Measurements from ENCODE around the gene CLEC2L. TPM values are rescaled to one million over a fixed set of nuclear protein-coding genes. Genes with fewer than 3 reads are reported as not detected.

The CLEC2L gene
- total and polyA plus RNA-seq, 2 of the 8 experiments (the other 6 are each of a cell fraction or from before 2014, with no cell fraction given): 0.20 to 1.9 TPM

DNA sequence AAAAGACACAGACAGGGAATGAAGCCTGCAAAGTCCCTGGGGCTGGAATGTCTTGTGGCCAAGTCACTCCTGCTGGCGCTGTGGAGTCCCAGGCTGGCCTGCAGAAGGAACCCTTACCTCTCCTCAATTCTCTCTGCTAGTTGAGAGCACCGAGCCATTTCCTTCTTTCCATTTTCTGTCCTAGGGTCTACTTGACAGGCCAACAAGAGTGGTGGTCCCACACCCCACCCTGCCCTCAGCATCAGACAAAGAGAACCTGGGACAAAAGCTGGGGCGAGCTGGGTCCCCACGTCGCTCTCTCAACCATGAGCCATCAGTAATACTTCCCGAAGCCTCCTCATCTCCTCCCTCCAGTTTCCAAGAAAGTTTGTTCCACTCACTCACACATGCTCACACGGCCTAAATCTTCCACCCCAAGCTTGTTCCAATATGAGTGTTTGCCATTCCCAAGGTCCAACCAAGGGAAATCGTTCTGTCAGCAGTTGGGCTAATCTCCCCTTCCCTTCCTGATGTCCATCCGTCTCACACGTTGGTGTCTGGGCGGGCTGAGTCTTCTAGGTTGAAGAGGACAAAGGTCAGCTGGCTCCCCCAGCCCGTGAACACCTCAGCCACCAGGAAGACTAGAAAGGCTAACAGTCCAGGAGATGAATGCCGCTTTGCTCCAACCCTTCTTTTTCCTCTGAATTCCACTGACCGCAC is 44.3 kb downstream of the CLEC2L start:
- Histone ChIP-seq H2BK12ac (ENCODE audit: low read depth, low read length) (0 out of 2 replicates have a peak overlapping the region, but pooled peaks have one; percentile 17), H2AFZ (ENCODE audit: low read length) (no peak overlapping the region), H3K4me1 (replicated peaks in 1 of 4; ENCODE audit: control insufficient read depth in 3 of 4, insufficient read depth in 4 of 4, low read length in 3 of 4) (peaks cover 0 to 15% (median 4%) of the 10 kb centered on the region in 4 experiments; a peak in 3 of 7 replicates), H3K27me3 (replicated peaks in 1 of 4; ENCODE audit: control insufficient read depth in 3 of 4, extremely low read depth in 1 of 4, insufficient read depth in 3 of 4, low read length in 3 of 4) (no peaks in the 10 kb centered on the region), H3K9ac (replicated peaks in 1 of 4; ENCODE audit: extremely low read depth in 1 of 4, low read depth in 3 of 4, low read length in 3 of 4) (no peak overlapping the region), H3K9me3 (ENCODE audit: insufficient read depth in 2 of 2, low read depth in 1 of 2, low read length in 1 of 2) (no peaks in the 10 kb centered on the region), H3K36me3 (ENCODE audit: control insufficient read depth in 2 of 4, insufficient read depth in 4 of 4, low read length in 3 of 4) (no peaks in the 10 kb centered on the region; a peak in 1 of 8 replicates), H3K27ac (ENCODE audit: low read depth, low read length) (no peak overlapping the region), H3K4me3 (ENCODE audit: extremely low read depth in 1 of 4, insufficient read depth in 2 of 4, low read depth in 3 of 4, low read length in 4 of 4) (no peak overlapping the region), H2BK20ac (ENCODE audit: low read length) (0 out of 2 replicates have a peak overlapping the region, but pooled peaks have one; percentile 27), H2BK120ac (replicated peaks; ENCODE audit: low read depth, low read length) (no peak overlapping the region), H3K23ac (ENCODE audit: insufficient read length) (no peak overlapping the region), H2AK5ac (ENCODE audit: low read depth, low read length) (no peak overlapping the region), H4K91ac (replicated peaks; ENCODE audit: insufficient read length, low read length) (no peak overlapping the region), H3K4me2 (ENCODE audit: insufficient read depth in 1 of 2, low read depth in 2 of 2, low read length in 2 of 2) (no peak overlapping the region), H4K20me1 (replicated peaks in 1 of 2; ENCODE audit: control insufficient read depth in 1 of 2, insufficient read depth in 2 of 2, low read length in 2 of 2) (no peaks in the 10 kb centered on the region), H3K14ac (ENCODE audit: insufficient read length) (no peak overlapping the region), H3K79me1 (ENCODE audit: low read depth, low read length) (no peaks in the 10 kb centered on the region), H3K4ac (replicated peaks; ENCODE audit: insufficient read length, low read depth, low read length) (no peak overlapping the region), H2BK15ac (ENCODE audit: low read length) (peak overlapping the region; percentile 81; the same call in 1 of the 2 replicates), H3K79me2 (ENCODE audit: control insufficient read depth in 1 of 2, insufficient read depth in 2 of 2, low read length in 2 of 2) (no peaks in the 10 kb centered on the region), H3K23me2 (ENCODE audit: low read depth, low read length) (no peaks in the 10 kb centered on the region), H2BK5ac (ENCODE audit: low read depth, low read length) (no peak overlapping the region), H4K5ac (ENCODE audit: insufficient read length, low read depth, low read length) (no peak overlapping the region), H4K8ac (ENCODE audit: extremely low read depth, insufficient read depth, low read length) (no peak overlapping the region), H3K56ac (replicated peaks; ENCODE audit: insufficient read length, low read depth, low read length) (no peak overlapping the region), H3K18ac (ENCODE audit: extremely low read depth, low read length) (no peak overlapping the region)
- FAIRE-seq (no peak), DNase-seq (ENCODE audit: low read depth in 1 of 2, low spot score in 2 of 2) (no peak)
- TF ChIP-seq CBX8 (IDR thresholded peaks at IDR 0.05; ENCODE audit: borderline replicate concordance, low read depth, low read length) (no peak), TCF12 (IDR thresholded peaks at IDR 0.05; ENCODE audit: low read depth, low read length) (no peak), NRF1 (IDR thresholded peaks at IDR 0.05; ENCODE audit: low read depth, low read length) (no peak), RFX5 (IDR thresholded peaks at IDR 0.05; ENCODE audit: borderline replicate concordance, low read depth, low read length) (no peak), CEBPB (IDR thresholded peaks at IDR 0.05; ENCODE audit: low read depth, low read length) (no peak)
- POLR2A ChIA-PET (ENCODE audit: partially characterized antibody): no interaction called here
- WGBS, 2 experiments (ENCODE audit: extremely low coverage in 1 of 2, insufficient coverage in 1 of 2, insufficient read length in 1 of 2, insufficient replicate concordance in 2 of 2, low coverage in 1 of 2, low lambda C conversion rate in 2 of 2, missing lambda C conversion rate in 1 of 2): 90% methylated on average over 14 of the region's 14 CpGs; no CpG with 5 or more reads in 1 of the 2 experiments
- CTCF ChIA-PET (ENCODE audit: partially characterized antibody): interaction anchor here (0.7 to 6.3 kb wide), 12 partner anchors 11 to 438 kb away, joined by 3 to 54 read pairs (median 3); no protein-coding TSS in a partner anchor

Measured in H1 (cell line).